ENCODE measurements around the gene CWH43. TPM values are rescaled to one million over a fixed set of nuclear protein-coding genes. Genes with fewer than 3 reads are reported as not detected.
"Not testable (repeated sequence)": the region's sequence is repeated elsewhere in the genome, so short reads cannot be mapped to it uniquely, and the experiment has no call there.

CWH43 gene
- total RNA-seq, 4 donors from 2014 or later: 1.4 TPM; not detected in 3

GRCh38 chr4:48949518-48950219, 36.4 kb upstream of the CWH43 start:
- no peak for ATAC-seq
- H3K4me1 ChIP-seq: no peaks in the 10 kb centered on the region
- H3K9me3 ChIP-seq: peaks cover 0 to 9% (median 0%) of the 10 kb centered on the region in 3 donors
- WGBS, 2 donors (ENCODE audit: low coverage in 1 of 2): 80 to 90% methylated on average over 3 to 4 of the region's 4 CpGs
- TF ChIP-seq, protein P1, sequence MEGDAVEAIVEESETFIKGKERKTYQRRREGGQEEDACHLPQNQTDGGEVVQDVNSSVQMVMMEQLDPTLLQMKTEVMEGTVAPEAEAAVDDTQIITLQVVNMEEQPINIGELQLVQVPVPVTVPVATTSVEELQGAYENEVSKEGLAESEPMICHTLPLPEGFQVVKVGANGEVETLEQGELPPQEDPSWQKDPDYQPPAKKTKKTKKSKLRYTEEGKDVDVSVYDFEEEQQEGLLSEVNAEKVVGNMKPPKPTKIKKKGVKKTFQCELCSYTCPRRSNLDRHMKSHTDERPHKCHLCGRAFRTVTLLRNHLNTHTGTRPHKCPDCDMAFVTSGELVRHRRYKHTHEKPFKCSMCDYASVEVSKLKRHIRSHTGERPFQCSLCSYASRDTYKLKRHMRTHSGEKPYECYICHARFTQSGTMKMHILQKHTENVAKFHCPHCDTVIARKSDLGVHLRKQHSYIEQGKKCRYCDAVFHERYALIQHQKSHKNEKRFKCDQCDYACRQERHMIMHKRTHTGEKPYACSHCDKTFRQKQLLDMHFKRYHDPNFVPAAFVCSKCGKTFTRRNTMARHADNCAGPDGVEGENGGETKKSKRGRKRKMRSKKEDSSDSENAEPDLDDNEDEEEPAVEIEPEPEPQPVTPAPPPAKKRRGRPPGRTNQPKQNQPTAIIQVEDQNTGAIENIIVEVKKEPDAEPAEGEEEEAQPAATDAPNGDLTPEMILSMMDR (IDR thresholded peaks at IDR 0.05): no peak
- TF ChIP-seq POLR2A (IDR thresholded peaks at IDR 0.05) (no peak), POLR2AphosphoS5 (IDR thresholded peaks at IDR 0.05) (no peak)
- no peaks in the 10 kb centered on the region for H3K36me3 ChIP-seq
- no peak overlapping the region for H3K4me3 ChIP-seq
- H3K27ac ChIP-seq: no peak overlapping the region
- no peaks in the 10 kb centered on the region for H3K27me3 ChIP-seq

- H3K36me3 ChIP-seq: no peaks in the 10 kb centered on the region
- TF ChIP-seq, protein P1 (IDR thresholded peaks at IDR 0.05): no peak
- TF ChIP-seq POLR2AphosphoS5 (IDR thresholded peaks at IDR 0.05): no peak
- TF ChIP-seq POLR2A (IDR thresholded peaks at IDR 0.05): no peak
- TF ChIP-seq EP300 (IDR thresholded peaks at IDR 0.05): no peak
- H3K9me3 ChIP-seq: peaks cover 0 to 9% (median 0%) of the 10 kb centered on the region in 3 donors
- H3K27me3 ChIP-seq: no peaks in the 10 kb centered on the region
- WGBS, 2 donors (ENCODE audit: low coverage in 1 of 2): 50 to 100% methylated on average over 1 to 2 of the region's 2 CpGs
- H3K27ac ChIP-seq: no peak overlapping the region
- ATAC-seq: no peak
- H3K4me1 ChIP-seq: no peaks in the 10 kb centered on the region
- no peak overlapping the region for H3K4me3 ChIP-seq
Observed at GRCh38 chr4:48954314-48954713, 31.8 kb upstream of the CWH43 start.

DNA sequence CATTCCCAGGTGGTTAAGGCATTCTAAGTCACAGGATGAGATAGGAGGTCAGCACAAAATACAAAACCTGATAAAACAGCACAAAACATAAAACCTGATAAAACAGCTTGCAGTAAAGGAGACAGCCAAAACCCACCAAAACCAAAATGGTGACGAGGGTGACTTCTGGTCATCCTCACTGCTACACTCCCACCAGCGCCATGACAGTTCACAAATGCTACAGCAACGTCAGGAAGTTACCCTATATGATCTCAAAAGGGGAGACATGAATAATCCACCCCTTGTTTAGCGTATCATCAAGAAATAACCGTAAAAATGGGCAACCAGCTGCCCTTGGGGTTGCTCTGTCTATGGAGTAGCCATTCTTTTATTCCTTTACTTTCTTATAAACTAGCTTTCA, 28.7 kb upstream of the CWH43 start:
- not testable (repeated sequence) for H3K27me3 ChIP-seq, H3K4me1 ChIP-seq, H3K27ac ChIP-seq, H3K9me3 ChIP-seq, ATAC-seq, H3K4me3 ChIP-seq, H3K36me3 ChIP-seq
- 81 to 82% methylated on average over 5 of the region's 5 CpGs for WGBS, 2 donors (ENCODE audit: low coverage in 1 of 2)

DNA sequence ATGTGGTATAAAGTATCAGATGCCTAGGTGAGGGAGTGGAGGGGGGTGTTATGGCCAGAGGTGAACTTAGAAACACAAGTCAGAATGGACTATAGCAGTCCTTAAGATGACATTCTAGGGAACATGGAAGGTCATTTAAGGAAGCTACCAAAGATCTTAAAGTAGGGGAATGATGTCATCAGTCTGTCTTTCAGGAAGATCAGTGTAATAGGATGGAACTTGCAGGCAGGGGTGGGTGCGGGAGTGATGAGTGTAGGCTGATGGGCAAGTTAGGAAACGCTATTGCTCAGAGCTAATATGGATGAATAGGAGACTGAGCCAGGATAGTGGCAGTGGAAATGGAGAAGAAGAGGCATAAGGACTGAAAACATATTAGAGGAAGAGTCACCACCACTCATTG, 27.5 kb upstream of the CWH43 start:
- Histone ChIP-seq H3K4me1 (no peaks in the 10 kb centered on the region), H3K27ac (no peak overlapping the region), H3K36me3 (no peaks in the 10 kb centered on the region), H3K27me3 (no peaks in the 10 kb centered on the region), H3K9me3 (no peaks in the 10 kb centered on the region), H3K4me3 (no peak overlapping the region)
- WGBS, 2 donors (ENCODE audit: low coverage in 1 of 2): 75% methylated on average over 2 of the region's 2 CpGs; no CpG with 5 or more reads in 1 of the 2 donors
- ATAC-seq: no peak
- no peak for TF ChIP-seq POLR2A (IDR thresholded peaks at IDR 0.05)
- TF ChIP-seq EP300 (IDR thresholded peaks at IDR 0.05): no peak
- TF ChIP-seq POLR2AphosphoS5 (IDR thresholded peaks at IDR 0.05): no peak
- TF ChIP-seq, protein P1 (IDR thresholded peaks at IDR 0.05): no peak

DNA sequence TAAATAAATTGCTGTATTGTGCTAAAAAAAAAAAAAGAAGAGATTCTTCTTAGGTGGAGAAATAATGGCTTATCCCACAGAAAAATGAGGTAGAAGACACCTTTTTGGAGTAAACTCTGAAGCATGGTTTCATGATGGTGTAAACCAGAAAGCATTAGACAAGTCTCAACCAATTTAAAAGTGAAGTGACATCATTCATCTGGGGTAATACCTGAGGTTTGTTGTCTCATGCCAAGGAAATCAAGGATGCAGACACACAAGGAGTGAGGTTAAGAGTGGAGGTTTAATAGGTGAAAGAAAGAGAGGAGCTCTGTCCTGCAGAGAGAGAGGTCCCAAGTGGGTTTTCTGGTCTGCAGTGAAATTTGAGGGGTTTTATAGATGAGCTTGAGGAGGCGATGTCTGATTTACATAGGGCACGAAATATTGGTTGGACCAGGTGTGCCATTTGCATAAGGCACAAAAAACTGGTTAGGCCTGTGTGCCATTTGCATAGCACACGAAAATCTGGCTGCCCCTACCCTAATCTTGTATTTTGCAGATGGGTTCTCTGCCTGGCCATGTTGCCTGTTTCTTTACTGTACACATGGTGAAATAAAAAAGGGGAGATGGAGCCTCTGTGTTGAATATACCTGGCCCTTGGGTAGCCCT, 25.0 kb upstream of the CWH43 start:
- 85 to 87% methylated on average over 3 of the region's 3 CpGs for WGBS, 2 donors (ENCODE audit: low coverage in 1 of 2)
- Histone ChIP-seq H3K9me3 (no peaks in the 10 kb centered on the region), H3K4me1 (no peaks in the 10 kb centered on the region), H3K27me3 (no peaks in the 10 kb centered on the region), H3K36me3 (no peaks in the 10 kb centered on the region), H3K27ac (no peak overlapping the region), H3K4me3 (no peak overlapping the region)
- TF ChIP-seq, protein P1 (IDR thresholded peaks at IDR 0.05): no peak
- no peak for TF ChIP-seq EP300 (IDR thresholded peaks at IDR 0.05)
- no peak for TF ChIP-seq POLR2A (IDR thresholded peaks at IDR 0.05)
- no peak for TF ChIP-seq POLR2AphosphoS5 (IDR thresholded peaks at IDR 0.05)
- ATAC-seq: no peak

Data from gastroesophageal sphincter (tissue), 4 donors.